Ectodermal cell (in vitro differentiated cells): ENCODE measurements around the gene POLN.

Source experiments
- H3K27ac ChIP-seq: 2 replicates; pipeline ENCODE4 v1.7.0; 2013; ENCODE audit warnings: mild to moderate bottlenecking, low read depth, low read length; ENCODE audit not compliant: insufficient read depth, poor library complexity, severe bottlenecking
- H3K27me3 ChIP-seq: 2 replicates; pipeline ENCODE4 v1.7.0; 2013; ENCODE audit warnings: mild to moderate bottlenecking, low read length; ENCODE audit not compliant: insufficient read depth, control insufficient read depth, poor library complexity, severe bottlenecking
- H3K36me3 ChIP-seq: one replicate; pipeline ENCODE4 v1.7.0; 2013; ENCODE audit warnings: low read length; ENCODE audit not compliant: control insufficient read depth, insufficient read depth
- H3K4me1 ChIP-seq: one replicate; pipeline ENCODE4 v1.7.0; 2013; ENCODE audit warnings: low read length; ENCODE audit not compliant: control insufficient read depth, insufficient read depth
- H3K4me3 ChIP-seq: 2 replicates; pipeline ENCODE4 v1.7.0; 2013; ENCODE audit warnings: low read depth, low read length, control low read depth; ENCODE audit not compliant: insufficient read depth
- H3K9me3 ChIP-seq: 2 replicates; pipeline ENCODE4 v1.7.0; 2013; ENCODE audit warnings: mild to moderate bottlenecking, low read length, moderate library complexity; ENCODE audit not compliant: control insufficient read depth
- WGBS, 2 experiments: methylation state at CpG; one replicate each; pipeline ENCODE4 v1.1.7; 2013; ENCODE audit warnings: missing lambda C conversion rate in 2 of 2; 5-methylcytosine and 5-hydroxymethylcytosine counted together

POLN gene

DNA sequence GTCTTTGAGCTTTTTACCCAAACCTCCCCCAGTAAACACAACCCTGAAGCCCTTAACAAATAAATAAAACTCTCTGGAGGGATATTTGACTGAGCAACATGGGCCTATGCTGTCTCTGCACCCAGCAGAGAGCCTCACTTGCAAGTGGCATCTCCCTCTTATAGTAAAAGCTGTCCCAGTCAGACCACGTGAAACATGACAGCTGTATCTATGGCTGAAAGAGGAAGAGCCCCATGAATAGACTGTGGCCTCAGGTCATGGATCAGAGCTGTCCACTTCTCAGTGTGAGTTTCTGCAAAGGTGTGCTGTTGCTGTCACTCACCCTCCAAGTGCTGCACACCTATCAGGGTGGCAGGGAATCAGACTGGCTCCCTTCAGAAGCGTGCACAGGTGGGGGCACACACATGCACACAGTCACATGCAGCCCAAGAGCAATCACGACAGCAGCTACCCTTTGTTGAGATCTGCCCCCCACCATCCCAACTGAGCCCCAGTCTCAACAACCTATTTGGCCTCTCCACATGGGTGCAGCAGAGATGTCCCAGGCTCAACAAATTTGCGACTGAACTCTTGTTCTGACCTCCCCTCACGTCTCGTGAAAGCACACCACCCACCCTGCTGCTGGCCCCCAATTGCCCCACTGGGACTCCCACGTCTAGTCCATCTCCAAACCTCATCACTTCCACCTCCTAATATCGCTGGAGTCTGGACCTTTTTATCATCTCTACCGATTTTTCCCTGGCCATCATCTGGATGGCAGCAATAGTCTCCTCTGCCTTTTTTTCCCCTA, 137.2 kb downstream of the POLN start:
- Histone ChIP-seq H3K36me3 (no peaks in the 10 kb centered on the region), H3K4me3 (no peak overlapping the region), H3K27ac (no peak overlapping the region), H3K4me1 (no peaks in the 10 kb centered on the region), H3K27me3 (no peaks in the 10 kb centered on the region), H3K9me3 (no peaks in the 10 kb centered on the region)
- WGBS, 2 experiments, result 83 to 86% methylated on average over 9 of the region's 9 CpGs

DNA sequence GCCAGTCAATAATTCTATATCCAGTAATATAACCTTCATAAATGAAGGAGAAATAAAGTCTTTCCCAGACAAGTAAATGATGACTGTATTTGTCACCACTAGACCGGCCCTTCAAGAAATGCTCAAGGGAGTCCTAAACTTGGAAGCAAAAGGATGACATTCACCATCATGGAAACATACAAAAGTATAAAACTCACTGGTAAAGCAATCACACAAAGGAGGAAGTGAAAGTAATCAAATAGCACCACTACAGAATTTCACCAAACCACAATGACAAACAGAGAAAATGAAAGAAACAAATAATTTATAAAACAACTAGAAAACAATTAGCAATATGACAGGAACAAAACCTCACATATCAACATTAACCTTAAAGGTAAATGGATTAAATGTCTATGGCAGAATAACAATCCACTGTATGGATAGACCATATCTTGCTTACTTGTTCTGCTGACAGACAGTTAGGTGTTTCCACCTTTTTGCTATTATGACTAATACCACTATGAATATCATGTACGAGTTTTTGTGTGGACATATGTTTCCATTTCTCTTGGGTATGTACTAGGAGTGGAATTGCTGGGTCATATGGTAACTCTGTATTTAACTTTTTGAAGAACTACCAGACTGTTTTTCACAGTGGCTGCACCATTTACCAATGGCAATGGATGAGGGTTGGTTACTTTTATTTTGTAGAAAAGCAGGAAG, 137.9 kb downstream of the POLN start:
- Histone ChIP-seq H3K4me3 (no peak overlapping the region), H3K36me3 (no peaks in the 10 kb centered on the region), H3K27me3 (no peaks in the 10 kb centered on the region), H3K4me1 (no peaks in the 10 kb centered on the region), H3K27ac (no peak overlapping the region), H3K9me3 (no peaks in the 10 kb centered on the region)
- WGBS, 2 experiments, result 83 to 92% methylated on average over 2 of the region's 2 CpGs

DNA sequence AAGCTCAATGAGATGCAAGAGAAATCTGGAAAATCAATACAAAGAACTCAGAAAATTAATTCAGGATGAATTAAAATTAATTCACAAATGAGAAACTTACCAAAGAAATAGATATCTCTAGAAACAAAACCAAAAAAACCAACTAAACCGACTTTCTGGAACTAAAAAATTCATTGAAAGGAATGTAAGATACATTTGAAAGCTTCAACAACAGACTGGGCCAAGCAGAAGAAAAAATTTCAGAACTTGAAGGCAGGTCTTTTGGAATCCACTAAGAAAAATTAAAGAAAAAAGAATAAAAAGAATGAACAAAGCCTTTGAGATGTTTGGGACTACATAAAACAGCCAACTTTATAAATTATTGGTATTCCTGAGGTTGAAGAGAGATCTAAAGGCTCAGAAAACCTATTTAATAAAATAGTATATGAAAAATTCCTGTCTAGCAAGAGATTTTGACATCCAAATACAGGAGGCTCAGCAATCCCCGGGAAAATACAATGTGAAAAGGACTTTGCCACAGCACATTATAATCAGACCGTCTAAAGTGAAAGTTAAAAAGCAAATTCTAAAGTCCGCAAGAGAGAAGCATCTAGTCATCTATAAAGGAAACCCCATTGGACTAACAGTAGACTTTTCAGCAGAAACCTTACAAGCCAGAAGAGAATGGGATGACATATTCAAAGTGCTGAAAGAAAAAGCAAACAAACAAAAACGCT, 138.6 kb downstream of the POLN start:
- Histone ChIP-seq H3K4me3 (no peak overlapping the region), H3K36me3 (no peaks in the 10 kb centered on the region), H3K27ac (no peak overlapping the region), H3K4me1 (no peaks in the 10 kb centered on the region), H3K27me3 (no peaks in the 10 kb centered on the region), H3K9me3 (no peaks in the 10 kb centered on the region)
- WGBS, 2 experiments, result 90 to 96% methylated on average over 3 to 5 of the region's 5 CpGs

DNA sequence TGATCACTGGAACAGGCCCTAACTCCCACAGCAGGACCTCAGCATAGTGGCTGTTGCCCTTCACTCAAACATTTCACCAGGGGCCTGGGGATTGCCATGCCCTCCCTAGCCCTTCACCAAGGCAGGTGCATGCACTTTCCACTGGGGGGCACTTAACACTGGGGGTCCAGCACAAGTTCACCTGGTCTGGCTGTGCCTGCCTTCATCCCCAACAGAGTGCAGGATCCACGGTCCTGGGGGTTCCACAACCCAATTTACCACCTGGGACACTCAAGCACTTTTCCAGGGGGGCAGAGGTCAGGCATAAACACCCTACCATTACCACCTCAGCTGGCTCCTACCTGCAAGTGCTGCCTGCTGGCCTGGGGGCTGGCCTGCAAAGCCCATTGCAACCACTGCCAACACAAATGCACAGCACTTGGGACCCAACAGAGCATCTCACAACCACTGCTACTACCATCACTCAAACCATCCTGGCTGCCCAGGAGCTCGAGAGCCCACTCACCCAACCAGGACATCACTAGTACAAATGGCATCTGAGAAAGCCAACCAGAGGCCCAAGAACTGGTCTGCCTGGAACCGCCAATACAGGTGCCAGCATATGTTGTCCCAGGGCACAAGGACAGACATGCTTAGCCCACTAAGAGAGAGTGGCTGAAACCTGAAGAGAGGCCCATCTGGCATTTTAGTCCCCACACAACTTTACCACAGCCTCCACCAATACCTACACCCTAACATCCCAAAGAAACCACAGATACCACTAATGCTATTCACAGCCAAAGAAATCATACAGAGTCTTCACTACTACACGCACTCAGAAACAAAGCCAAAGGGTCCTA, 139.7 kb downstream of the POLN start:
- no peaks in the 10 kb centered on the region for H3K27me3 ChIP-seq
- H3K36me3 ChIP-seq, result no peaks in the 10 kb centered on the region
- H3K4me3 ChIP-seq, result no peak overlapping the region
- H3K27ac ChIP-seq, result no peak overlapping the region
- WGBS, 2 experiments, result 88 to 90% methylated on average over 4 of the region's 4 CpGs
- H3K9me3 ChIP-seq, result no peaks in the 10 kb centered on the region
- H3K4me1 ChIP-seq, result no peaks in the 10 kb centered on the region

DNA sequence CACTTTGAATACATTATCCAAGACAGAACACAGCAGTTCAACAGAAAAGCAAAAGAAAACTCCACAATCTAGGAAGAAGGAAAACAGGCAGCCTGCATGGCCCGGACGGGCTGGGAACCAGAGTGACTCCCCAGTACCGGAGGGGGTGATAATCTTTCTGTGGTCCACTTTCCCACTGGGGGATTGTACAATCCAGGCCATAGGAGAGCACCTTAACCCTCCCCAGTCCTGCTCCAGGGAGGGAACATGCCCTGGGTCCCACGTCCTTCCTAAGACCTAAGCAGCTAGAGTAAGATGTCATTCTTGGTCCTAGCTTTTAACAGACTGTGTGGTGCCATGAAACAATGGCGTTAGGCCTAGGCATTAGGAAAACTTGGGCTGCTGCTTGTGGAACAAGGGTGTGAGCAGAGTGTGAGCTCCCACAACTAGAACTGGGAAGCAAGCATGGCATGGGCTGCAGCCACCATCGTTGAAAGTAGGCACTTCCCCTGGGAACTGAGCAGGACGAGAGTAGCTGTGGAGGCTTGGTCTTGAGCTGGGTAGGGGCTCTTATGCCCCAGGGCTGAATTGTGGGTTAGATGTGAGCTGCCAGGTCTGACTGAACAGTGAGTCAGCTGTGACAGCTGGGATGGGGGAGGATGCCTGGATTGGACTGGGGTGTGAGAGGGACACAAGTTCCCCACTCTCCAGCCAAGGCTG, 140.4 kb downstream of the POLN start:
- WGBS, 2 experiments, result 88 to 89% methylated on average over 7 of the region's 7 CpGs
- Histone ChIP-seq H3K9me3 (no peaks in the 10 kb centered on the region), H3K36me3 (no peaks in the 10 kb centered on the region), H3K27ac (no peak overlapping the region), H3K4me3 (no peak overlapping the region), H3K27me3 (no peaks in the 10 kb centered on the region), H3K4me1 (no peaks in the 10 kb centered on the region)

DNA sequence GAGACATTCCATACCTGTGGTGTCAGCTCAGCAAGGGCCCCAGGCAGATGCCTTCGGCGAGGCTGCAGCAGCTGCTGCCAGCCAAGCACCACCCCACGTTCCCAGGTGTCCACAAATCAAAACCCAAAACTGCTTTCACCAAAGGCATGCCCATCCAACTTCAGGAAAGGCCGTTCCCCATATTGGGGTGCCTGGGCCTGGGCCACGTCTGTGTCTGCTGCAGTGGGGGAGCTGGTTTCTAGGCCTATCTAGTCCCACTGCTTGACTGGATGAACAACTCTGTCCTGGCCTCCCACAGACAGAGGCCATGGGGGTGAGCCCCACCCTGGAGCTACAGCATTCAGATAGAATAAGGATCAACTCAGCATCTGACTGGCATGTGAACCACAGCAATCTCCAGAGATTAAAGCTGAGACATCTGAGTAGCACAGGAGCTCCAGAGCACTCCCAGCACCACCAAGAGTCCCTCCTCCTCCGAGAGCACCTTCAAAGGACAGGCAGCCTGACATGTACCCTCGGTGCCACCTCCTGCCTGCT, 145.8 kb downstream of the POLN start:
- no peak overlapping the region for H3K27ac ChIP-seq
- no peaks in the 10 kb centered on the region for H3K36me3 ChIP-seq
- WGBS, 2 experiments, result 85 to 90% methylated on average over 7 of the region's 7 CpGs
- no peak overlapping the region for H3K4me3 ChIP-seq
- no peaks in the 10 kb centered on the region for H3K9me3 ChIP-seq
- peaks cover 8% of the 10 kb centered on the region for H3K4me1 ChIP-seq
- H3K27me3 ChIP-seq, result no peaks in the 10 kb centered on the region

DNA sequence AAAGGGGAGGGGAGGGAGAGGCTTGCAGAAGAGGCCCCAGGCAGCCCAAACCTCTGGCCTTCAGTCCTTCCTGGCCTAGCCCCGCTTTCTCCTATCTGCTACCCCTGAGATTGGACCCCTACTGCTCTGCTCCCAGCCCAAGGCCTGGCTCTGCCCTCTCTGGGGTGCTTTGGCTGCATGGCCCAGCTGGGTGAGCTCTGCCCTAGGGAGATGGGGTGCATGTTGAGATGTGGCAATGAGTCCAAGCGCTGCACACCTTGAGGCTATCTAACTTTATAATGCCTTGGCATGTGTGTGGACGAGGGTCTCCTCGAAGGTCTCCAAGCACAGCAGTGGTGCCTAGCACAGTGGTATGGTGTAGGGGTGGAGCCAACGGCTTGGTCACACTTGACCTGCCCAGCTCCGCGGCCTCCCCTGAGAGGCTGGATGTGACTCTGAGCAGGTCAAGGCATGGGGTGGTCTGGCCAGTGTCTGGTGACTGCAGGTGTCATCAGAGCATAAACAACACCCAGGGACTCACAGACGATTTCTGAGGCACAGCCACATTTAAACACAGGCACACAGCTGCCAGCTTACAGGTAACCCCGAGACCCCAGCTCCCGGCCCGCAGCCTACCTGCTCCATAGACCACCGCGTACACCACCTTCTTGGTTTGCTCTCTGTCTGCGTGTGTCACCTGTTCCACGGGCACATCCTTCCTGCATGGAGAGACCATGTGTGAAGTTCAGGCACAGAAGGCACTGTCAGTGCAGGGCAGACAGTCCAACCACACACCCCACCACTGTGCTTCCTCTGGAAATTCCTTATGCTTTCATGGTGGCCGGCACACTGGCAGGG, 146.5 kb downstream of the POLN start:
- Histone ChIP-seq H3K27me3 (no peaks in the 10 kb centered on the region), H3K4me3 (no peak overlapping the region), H3K36me3 (no peaks in the 10 kb centered on the region), H3K9me3 (no peaks in the 10 kb centered on the region), H3K27ac (no peak overlapping the region), H3K4me1 (peaks cover 8% of the 10 kb centered on the region)
- WGBS, 2 experiments, result 93% methylated on average over 16 of the region's 16 CpGs

DNA sequence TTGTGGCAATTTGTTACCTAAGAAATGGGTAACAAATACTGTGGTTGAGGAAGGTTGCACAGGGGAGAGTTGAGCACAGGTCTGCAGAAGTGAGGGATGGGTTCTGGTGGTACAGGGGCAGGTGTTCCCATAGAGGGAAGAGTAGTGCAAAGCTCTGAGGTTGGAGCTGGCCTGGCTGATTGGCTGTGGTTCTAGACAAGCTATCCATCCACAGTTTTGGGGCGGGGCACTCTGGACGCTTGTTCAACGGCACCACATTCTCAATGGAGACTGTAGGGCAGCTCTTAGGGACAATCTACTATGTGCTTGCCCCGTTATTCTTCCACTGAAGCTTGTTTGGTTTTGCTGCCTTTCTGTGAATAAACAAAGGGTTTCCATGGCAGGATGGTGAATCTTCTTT, 147.4 kb downstream of the POLN start:
- H3K9me3 ChIP-seq, result no peaks in the 10 kb centered on the region
- no peaks in the 10 kb centered on the region for H3K27me3 ChIP-seq
- WGBS, 2 experiments, result 92 to 93% methylated on average over 4 of the region's 4 CpGs
- peaks cover 8% of the 10 kb centered on the region for H3K4me1 ChIP-seq
- H3K4me3 ChIP-seq, result no peak overlapping the region
- H3K27ac ChIP-seq, result no peak overlapping the region
- no peaks in the 10 kb centered on the region for H3K36me3 ChIP-seq

DNA sequence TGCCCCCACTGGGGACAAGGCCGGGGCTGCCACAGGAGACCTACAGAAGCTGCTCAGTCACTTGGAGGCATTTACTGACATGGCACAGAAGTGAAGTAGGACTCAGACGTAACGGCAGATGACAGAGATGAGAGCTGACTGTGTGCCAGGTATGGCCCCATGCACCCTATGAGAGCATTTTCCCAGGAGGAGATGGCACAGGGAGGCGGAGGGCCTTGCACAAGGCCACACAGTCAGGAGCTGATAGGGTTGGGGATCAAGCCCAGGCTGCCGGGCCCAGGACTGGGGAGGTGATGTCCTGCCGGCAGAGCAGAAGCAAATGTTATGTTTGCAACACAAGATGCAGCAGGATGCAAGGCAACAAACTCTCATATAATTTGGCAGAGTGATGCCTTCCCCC, 148.7 kb downstream of the POLN start:
- H3K27me3 ChIP-seq, result no peaks in the 10 kb centered on the region
- H3K4me3 ChIP-seq, result no peak overlapping the region
- WGBS, 2 experiments, result 93% methylated on average over 6 of the region's 6 CpGs
- no peak overlapping the region for H3K27ac ChIP-seq
- H3K36me3 ChIP-seq, result no peaks in the 10 kb centered on the region
- H3K9me3 ChIP-seq, result no peaks in the 10 kb centered on the region
- peaks cover 8% of the 10 kb centered on the region for H3K4me1 ChIP-seq
